Activated CD4-positive, alpha-beta T cell treated with anti-CD3 and anti-CD28 coated beads, Interleukin-2, amount 10 ng/mL, durations not matched to agents 7 days and 5 days (primary cell): Measurements from ENCODE around the gene UTS2. TPM values are rescaled to one million over a fixed set of nuclear protein-coding genes. Genes with fewer than 3 reads are reported as not detected.

ENCODE experiments used
- CTCF ChIA-PET: fragments of 350-600 bp; sonication (Branson Sonifier 250); formaldehyde crosslinking; loops from one replicate; lab custom pipeline; 2021; ENCODE audit warnings: antibody characterized with exemption; lab: Charles Lee
- POLR2A ChIA-PET: fragments of 350-600 bp; sonication (Branson Sonifier 250); formaldehyde crosslinking; loops from one replicate; lab custom pipeline; 2021; ENCODE audit warnings: antibody characterized with exemption; lab: Charles Lee
- DNase-seq: peaks from one replicate; pipeline ENCODE4 v3.0.0-alpha.2; 2020
- H3K27ac Mint-ChIP-seq: one replicate; pipeline ENCODE4 v1.8.0; 2021; ENCODE audit warnings: mild to moderate bottlenecking, moderate library complexity, mixed read lengths
- H3K27me3 Mint-ChIP-seq: one replicate; pipeline ENCODE4 v1.8.0; 2021; ENCODE audit warnings: mixed read lengths
- H3K36me3 Mint-ChIP-seq: one replicate; pipeline ENCODE4 v1.8.0; 2021; ENCODE audit warnings: low read depth, mixed read lengths
- H3K4me1 Mint-ChIP-seq: one replicate; pipeline ENCODE4 v1.8.0; 2021; ENCODE audit warnings: mixed read lengths
- H3K4me3 Mint-ChIP-seq: one replicate; pipeline ENCODE4 v1.8.0; 2021; ENCODE audit warnings: mild to moderate bottlenecking, moderate library complexity, mixed read lengths
- H3K9me3 Mint-ChIP-seq: one replicate; pipeline ENCODE4 v1.8.0; 2021; ENCODE audit warnings: mixed read lengths
- total RNA-seq, 2 experiments: library from RNA; stranded (reverse); gene quantifications; one replicate each; pipeline ENCODE4 v1.2.3, GENCODE V29; 2021

The UTS2 gene
- total RNA-seq, 2 experiments from 2014 or later = 0.17 TPM; not detected in 1

DNA sequence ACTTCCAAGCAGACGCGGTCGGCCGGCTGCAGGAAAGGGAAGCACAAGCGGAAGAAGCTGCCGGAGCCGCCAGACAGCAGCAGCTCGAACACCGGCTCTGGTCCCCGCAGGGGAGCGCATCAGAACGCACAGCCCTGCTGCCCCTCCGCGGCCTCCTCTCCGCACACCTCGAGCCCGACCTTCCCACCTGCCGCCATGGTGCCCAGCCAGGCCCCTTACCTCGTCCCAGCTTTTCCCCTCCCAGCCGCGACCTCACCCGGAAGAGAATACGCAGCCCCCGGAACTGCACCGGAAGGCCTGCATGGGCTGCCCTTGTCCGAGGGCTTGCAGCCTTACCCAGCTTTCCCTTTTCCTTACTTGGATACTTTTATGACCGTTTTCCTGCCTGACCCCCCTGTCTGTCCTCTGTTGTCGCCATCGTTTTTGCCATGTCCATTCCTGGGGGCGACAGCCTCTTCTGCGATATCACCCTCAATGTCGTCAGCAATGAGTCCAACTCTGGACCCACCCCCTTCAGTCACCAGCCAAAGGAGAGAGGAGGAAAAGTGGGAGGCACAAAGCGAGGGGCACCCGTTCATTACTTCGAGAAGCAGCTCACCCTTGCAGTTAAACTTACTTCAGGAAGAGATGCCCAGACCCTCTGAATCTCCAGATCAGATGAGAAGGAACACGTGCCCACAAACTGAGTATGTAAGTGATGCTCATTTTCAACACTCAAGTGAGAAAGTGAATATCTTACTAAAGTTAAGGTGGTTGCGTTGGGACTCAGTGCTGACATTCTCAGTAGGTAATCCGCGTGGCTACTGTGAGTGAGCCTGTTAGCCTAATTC, 25.5 kb downstream of the UTS2 start:
- no peaks in the 10 kb centered on the region for H3K9me3 Mint-ChIP-seq
- DNase-seq = peak; percentile 18

DNA sequence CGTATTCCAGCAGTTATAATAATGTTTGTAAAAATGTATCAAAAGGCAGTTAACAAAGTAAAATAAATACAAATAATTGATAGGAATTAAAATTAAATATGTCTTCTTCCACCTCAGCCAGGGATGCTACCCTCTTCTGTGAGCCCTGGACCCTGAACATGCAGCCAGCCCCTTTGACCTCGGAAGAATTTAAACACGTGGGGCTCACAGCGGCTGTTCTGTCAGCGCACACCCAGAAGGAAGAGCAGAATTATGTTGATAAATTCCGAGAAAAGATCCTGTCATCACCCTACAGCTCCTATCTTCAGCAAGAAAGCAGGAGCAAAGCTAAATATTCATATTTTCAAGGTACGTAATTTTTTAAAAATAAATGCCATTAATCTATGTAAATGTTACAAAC, 26.5 kb downstream of the UTS2 start:
- Mint-ChIP-seq H3K36me3 (no peaks in the 10 kb centered on the region), H3K4me3 (peak overlapping the region; percentile 83), H3K27me3 (no peaks in the 10 kb centered on the region), H3K4me1 (peaks cover 7% of the 10 kb centered on the region), H3K27ac (no peak overlapping the region), H3K9me3 (no peaks in the 10 kb centered on the region)
- ChIA-PET POLR2A (no interaction called here), CTCF (interaction anchor here (0.9 kb wide), 1 partner anchor 18 kb away, joined by 3 read pairs; no protein-coding TSS in a partner anchor)
- no peak for DNase-seq

More for the DNA sequence above, 25.5 kb downstream of the UTS2 start:
- POLR2A ChIA-PET = no interaction called here
- Mint-ChIP-seq H3K4me1 (peaks cover 7% of the 10 kb centered on the region), H3K36me3 (peaks cover 1% of the 10 kb centered on the region), H3K27me3 (no peaks in the 10 kb centered on the region), H3K27ac (peak overlapping the region; percentile 91), H3K4me3 (peak overlapping the region; percentile 83)
- CTCF ChIA-PET = interaction anchor here (0.9 to 1.4 kb wide), 2 partner anchors 19 to 158 kb away, joined by 3 read pairs; no protein-coding TSS in a partner anchor

DNA sequence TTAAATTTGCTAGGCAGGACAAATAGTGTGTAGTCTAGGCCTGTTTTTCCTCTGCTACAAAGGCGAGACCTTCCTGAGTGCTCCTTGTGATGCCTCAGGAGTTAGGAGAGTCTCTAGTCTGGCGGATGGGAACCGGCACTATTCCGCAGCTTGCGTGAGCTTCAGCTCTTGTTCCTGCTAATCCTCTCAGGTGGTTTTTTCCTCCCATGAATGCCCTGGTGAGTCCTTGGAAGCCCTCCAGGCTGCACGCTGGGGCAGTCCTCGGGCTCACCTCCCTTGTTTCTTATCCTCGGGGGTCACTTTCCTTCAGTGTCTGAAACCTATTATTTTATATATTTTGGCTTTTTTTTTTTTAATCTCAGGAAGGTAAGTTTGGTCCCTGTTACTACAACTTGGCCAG, 28.2 kb downstream of the UTS2 start:
- Mint-ChIP-seq H3K27ac (no peak overlapping the region), H3K4me3 (no peak overlapping the region), H3K9me3 (no peaks in the 10 kb centered on the region), H3K4me1 (peaks cover 5% of the 10 kb centered on the region), H3K36me3 (no peaks in the 10 kb centered on the region), H3K27me3 (no peaks in the 10 kb centered on the region)
- POLR2A ChIA-PET = no interaction called here
- DNase-seq = no peak
- CTCF ChIA-PET = interaction anchor here (1.9 kb wide), 1 partner anchor 18 kb away, joined by 7 read pairs; no protein-coding TSS in a partner anchor

DNA sequence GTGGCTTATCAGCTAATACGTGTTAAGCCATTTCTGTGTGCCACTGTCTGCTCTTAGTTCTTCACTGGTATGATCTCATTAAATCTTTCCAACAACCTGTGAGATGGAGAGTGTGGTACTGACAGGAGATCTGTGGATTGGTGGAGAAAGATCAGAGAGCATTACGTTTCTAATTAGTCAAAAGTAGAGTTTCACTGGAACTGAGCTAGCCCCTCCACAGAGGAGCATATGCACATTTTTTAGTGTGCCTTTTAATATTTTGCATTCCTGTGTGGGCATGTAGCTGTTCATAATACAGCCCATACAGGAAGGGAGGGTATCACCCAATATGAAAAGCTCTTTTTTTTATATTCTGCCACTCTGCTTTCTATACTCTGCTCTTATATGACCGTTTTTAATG, 31.6 kb downstream of the UTS2 start:
- DNase-seq = no peak
- ChIA-PET POLR2A (no interaction called here), CTCF (interaction anchor here (0.6 to 1.1 kb wide), 4 partner anchors 9 to 160 kb away, joined by 3 read pairs; no protein-coding TSS in a partner anchor)
- no peaks in the 10 kb centered on the region for H3K4me1 Mint-ChIP-seq
- no peaks in the 10 kb centered on the region for H3K9me3 Mint-ChIP-seq
- H3K27me3 Mint-ChIP-seq = no peaks in the 10 kb centered on the region
- H3K4me3 Mint-ChIP-seq = no peak overlapping the region
- no peak overlapping the region for H3K27ac Mint-ChIP-seq
- no peaks in the 10 kb centered on the region for H3K36me3 Mint-ChIP-seq

DNA sequence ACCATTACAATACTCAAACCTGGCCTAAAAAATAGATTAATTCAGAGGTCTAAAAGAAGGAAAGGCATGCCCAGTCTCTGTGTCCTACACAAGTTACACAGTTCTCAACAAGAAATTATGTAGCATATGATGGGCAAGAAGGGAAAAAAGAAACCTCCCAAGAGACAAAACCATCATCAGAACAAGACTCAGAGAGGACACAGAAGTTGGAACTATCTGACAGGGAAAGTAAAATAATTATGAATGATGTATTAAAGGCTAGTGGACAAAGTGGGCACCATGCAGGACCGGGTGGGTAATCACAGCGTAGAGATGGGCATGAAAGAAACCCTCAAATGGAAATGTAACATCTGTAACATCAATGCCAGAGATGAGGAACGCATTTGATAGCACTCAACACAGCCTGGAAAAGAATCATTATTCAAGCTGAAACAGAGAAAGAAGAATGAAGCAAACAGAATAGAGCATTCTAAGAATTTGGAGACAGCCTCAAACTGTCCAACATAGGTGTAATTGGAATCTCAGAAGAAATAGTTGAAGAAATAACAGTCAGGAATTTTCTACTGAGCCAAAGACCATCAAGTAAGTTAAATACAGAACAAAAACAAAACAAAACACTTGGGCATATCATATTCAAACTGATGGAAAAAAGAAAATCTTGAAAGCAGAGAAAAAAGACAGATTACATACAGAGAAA, 39.0 kb downstream of the UTS2 start:
- Mint-ChIP-seq H3K9me3 (peaks cover 13% of the 10 kb centered on the region), H3K36me3 (peaks cover 17% of the 10 kb centered on the region), H3K27ac (no peak overlapping the region), H3K4me3 (no peak overlapping the region), H3K27me3 (no peaks in the 10 kb centered on the region), H3K4me1 (no peaks in the 10 kb centered on the region)
- ChIA-PET POLR2A (no interaction called here), CTCF (no interaction called here)
- DNase-seq = no peak

DNA sequence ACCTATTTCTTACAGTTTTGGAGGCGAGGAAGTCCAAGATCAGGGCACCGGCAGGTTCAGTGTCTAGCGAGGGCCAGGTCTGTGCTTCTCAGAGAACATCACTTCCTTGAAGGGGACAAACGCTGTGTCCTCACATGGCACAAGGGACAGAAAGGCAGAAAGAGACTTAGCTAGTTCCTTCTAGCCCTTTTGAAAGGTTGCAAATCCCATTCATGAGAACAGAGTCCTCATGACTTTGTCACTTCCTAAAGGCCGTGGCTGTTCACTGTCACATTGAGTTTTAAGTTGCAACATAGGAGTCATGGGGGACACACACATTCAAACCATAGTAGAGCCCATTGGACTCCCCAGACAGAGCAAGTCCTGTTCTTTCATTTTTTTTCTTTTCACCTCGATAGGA, 41.4 kb downstream of the UTS2 start:
- CTCF ChIA-PET = interaction anchor here (0.6 to 1.4 kb wide), 4 partner anchors 9 to 105 kb away, joined by 3 to 4 read pairs (median 3); no protein-coding TSS in a partner anchor
- POLR2A ChIA-PET = no interaction called here
- H3K27me3 Mint-ChIP-seq = no peaks in the 10 kb centered on the region
- peaks cover 13% of the 10 kb centered on the region for H3K9me3 Mint-ChIP-seq
- no peak overlapping the region for H3K27ac Mint-ChIP-seq
- H3K4me1 Mint-ChIP-seq = no peaks in the 10 kb centered on the region
- H3K36me3 Mint-ChIP-seq = peaks cover 17% of the 10 kb centered on the region
- H3K4me3 Mint-ChIP-seq = no peak overlapping the region
- no peak for DNase-seq

DNA sequence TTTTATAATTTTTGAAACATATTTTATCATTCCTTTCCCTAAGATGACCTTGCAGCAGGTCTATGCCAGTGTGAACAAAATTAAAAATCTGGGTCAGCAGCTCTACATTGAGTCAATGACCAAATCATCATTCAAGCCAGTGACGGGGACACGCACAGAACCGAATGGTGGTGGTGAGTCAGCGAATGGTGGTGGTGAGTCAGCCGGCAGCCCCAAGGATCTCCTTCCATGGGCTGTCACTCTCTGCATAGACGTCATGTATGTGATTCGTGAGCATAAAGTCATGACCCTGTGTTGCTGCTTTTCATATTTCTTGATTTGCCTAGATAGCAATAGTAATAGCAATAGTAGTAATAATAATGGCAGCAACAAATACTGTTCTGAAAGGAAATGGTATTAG, 42.5 kb downstream of the UTS2 start:
- Mint-ChIP-seq H3K27ac (no peak overlapping the region), H3K9me3 (peaks cover 13% of the 10 kb centered on the region), H3K4me3 (no peak overlapping the region), H3K36me3 (peaks cover 17% of the 10 kb centered on the region), H3K27me3 (no peaks in the 10 kb centered on the region), H3K4me1 (no peaks in the 10 kb centered on the region)
- ChIA-PET CTCF (interaction anchor here (1.3 to 1.4 kb wide), 2 partner anchors 12 to 106 kb away, joined by 3 to 4 read pairs; no protein-coding TSS in a partner anchor), POLR2A (no interaction called here)
- DNase-seq = no peak

DNA sequence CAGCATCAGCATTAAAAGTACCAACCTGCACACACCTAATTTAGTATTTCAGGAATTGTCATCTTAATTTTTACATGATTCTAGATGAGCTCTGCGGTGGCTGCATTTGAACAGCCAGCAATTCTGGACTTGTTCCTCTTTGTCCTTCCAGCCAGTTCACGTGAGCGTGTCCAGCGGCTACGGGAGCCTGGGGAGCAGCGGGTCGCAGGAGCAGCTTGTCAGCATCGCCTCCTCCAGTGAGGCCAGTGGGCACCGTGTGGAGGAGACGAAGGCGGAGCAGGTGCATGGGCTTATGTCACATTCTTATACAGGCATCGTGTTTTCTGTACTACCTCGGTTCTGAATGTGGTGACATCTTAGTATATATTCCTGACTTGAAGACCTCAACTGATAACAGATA, 43.1 kb downstream of the UTS2 start:
- Mint-ChIP-seq H3K9me3 (peaks cover 12% of the 10 kb centered on the region), H3K36me3 (peaks cover 17% of the 10 kb centered on the region), H3K27me3 (no peaks in the 10 kb centered on the region), H3K4me1 (no peaks in the 10 kb centered on the region), H3K4me3 (no peak overlapping the region), H3K27ac (no peak overlapping the region)
- CTCF ChIA-PET = interaction anchor here (1.3 kb wide), 1 partner anchor 11 kb away, joined by 4 read pairs; no protein-coding TSS in a partner anchor
- POLR2A ChIA-PET = no interaction called here
- DNase-seq = no peak

DNA sequence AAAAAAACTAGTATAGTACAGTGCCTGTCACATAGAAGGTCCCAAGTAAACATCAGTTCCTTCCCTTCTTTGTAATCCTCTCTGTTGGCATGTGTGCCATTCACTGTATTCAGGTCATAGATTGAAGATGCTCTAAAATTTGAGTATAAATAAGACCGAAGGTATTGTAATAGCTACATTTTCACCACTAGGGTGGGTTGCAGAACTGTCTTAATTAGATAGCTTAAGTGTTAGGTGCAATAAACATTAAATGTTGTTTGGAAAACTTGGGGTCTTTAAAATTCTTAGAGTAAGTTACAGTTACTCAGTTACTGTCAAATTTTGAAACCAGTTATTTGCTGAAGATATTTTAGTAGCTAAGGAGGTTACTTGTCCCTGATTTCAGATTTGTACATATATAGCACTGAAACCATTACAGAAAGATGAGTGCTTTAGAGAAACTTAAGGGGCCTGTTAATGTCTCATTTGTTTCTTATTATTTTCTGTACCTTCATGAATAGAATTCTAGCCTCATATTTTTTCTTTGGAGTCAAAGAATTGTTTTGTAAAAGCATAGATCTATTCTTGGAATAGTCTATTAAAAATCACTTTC, 44.5 kb downstream of the UTS2 start:
- DNase-seq = no peak
- Mint-ChIP-seq H3K27ac (no peak overlapping the region), H3K27me3 (no peaks in the 10 kb centered on the region), H3K36me3 (peaks cover 6% of the 10 kb centered on the region), H3K4me1 (no peaks in the 10 kb centered on the region), H3K4me3 (no peak overlapping the region), H3K9me3 (peaks cover 5% of the 10 kb centered on the region)
- ChIA-PET CTCF (interaction anchor here (0.6 to 1.3 kb wide), 6 partner anchors 10 to 22 kb away, joined by 3 to 4 read pairs (median 3); no protein-coding TSS in a partner anchor), POLR2A (no interaction called here)

DNA sequence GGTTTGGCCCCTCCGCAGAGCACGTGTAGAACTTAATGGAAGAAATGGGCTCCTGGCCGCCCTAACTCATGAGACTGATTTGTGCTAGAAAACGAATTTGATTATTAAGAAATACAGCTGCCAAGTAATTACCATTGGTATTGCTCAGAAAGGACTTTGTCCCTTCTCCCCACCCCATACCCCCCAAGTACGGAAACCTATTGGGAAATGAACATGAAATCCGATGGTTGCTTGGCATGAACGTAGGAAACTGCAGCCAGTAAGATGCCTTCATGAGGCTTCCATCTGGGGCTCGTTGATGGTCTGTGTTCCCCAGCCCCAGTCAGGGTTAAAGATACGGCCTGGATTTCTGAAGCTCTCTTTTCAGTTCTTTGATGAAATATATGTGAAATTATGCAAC, 47.4 kb downstream of the UTS2 start:
- Mint-ChIP-seq H3K9me3 (no peaks in the 10 kb centered on the region), H3K27me3 (no peaks in the 10 kb centered on the region), H3K4me3 (no peak overlapping the region), H3K4me1 (no peaks in the 10 kb centered on the region), H3K27ac (no peak overlapping the region), H3K36me3 (no peaks in the 10 kb centered on the region)
- no peak for DNase-seq
- ChIA-PET CTCF (no interaction called here), POLR2A (no interaction called here)
